Measurements from ENCODE around the gene ANO1.

ANO1 gene

DNA sequence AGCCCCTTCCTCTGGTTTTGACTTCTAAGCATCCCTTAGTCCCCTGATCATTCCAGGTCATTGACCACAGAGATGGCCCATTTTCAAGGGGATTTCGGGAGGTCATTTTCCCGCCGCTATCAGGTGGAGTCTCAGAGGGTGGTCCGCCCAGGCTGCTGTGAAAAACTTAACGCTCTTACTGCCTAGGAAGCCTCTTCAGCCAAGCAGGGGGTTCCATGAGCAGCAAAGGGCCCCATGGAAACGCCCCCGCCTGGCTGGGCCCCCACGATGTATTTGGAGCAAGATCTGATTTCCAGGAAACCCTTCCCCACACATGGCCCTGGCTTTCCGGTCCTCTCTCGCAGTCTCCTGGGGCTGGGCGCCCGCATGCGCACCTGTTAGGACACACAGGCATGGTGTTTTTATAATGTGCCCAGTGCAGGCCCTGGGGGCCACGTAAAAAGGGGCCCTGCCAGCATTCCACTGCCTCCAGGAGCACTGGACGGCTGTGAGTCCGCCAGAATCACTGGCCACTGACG, 32.5 kb downstream of the ANO1 start:
- H3K4me3 ChIP-seq (ENCODE audit: low read depth, low read length) = no peak overlapping the region
- TF ChIP-seq CTCF (IDR thresholded peaks at IDR 0.05; ENCODE audit: control insufficient read depth, extremely low read depth, insufficient read depth) = no peak
- DNase-seq (ENCODE audit: low read depth) = no peak

DNA sequence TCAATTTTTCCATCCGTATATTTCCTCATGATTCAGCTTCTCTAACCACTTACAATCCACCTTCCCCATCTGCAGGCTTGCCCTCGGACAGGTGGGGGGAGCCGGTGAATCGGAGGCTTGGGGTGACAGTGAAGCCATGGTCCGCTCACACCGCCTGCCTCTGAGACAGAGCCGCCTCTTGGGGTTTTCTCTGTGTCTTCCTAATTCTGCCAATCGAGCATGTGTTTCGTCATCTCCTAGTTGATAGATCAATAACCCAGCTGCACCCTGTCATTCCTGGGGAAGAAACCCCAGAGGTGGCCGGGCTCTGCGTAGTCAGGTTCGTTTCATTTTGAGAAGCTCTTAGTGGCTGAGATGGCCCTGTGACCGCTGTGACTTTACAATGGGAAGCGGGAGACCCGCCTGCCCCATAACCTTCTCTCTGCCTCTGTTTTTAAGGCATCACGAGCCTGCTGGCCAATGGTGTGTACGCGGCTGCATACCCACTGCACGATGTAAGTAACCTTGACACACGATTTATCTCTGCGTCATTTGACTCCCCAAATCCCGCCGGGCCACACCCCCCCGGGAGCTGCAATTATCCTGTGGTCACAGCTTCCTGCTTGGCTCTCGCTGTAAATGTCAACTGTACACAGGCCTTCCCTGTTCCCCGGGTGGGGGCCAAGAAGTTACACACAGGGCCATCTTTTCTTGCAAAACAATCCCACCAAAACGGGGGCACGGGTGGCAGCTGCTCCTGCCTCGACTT, 33.3 kb downstream of the ANO1 start:
- no peak for TF ChIP-seq CTCF (IDR thresholded peaks at IDR 0.05; ENCODE audit: control insufficient read depth, extremely low read depth, insufficient read depth)
- no peak for DNase-seq (ENCODE audit: low read depth)
- no peak overlapping the region for H3K4me3 ChIP-seq (ENCODE audit: low read depth, low read length)

GRCh38 chr11:70112017-70112434, 33.9 kb downstream of the ANO1 start:
- DNase-seq (ENCODE audit: low read depth) = no peak
- TF ChIP-seq CTCF (IDR thresholded peaks at IDR 0.05; ENCODE audit: control insufficient read depth, extremely low read depth, insufficient read depth) = no peak

GRCh38 chr11:70113801-70114200, 35.7 kb downstream of the ANO1 start:
- no peak for TF ChIP-seq CTCF (IDR thresholded peaks at IDR 0.05; ENCODE audit: control insufficient read depth, extremely low read depth, insufficient read depth)
- no peak for DNase-seq (ENCODE audit: low read depth)
- H3K4me3 ChIP-seq (ENCODE audit: low read depth, low read length) = no peak overlapping the region

More at GRCh38 chr11:70112017-70112434, 33.9 kb downstream of the ANO1 start:
- H3K4me3 ChIP-seq (ENCODE audit: low read depth, low read length) = no peak overlapping the region

- TF ChIP-seq CTCF (IDR thresholded peaks at IDR 0.05; ENCODE audit: control insufficient read depth, extremely low read depth, insufficient read depth) = no peak
These were observed 37.7 kb downstream of the ANO1 start for GRCh38 chr11:70115778-70116177.

DNA sequence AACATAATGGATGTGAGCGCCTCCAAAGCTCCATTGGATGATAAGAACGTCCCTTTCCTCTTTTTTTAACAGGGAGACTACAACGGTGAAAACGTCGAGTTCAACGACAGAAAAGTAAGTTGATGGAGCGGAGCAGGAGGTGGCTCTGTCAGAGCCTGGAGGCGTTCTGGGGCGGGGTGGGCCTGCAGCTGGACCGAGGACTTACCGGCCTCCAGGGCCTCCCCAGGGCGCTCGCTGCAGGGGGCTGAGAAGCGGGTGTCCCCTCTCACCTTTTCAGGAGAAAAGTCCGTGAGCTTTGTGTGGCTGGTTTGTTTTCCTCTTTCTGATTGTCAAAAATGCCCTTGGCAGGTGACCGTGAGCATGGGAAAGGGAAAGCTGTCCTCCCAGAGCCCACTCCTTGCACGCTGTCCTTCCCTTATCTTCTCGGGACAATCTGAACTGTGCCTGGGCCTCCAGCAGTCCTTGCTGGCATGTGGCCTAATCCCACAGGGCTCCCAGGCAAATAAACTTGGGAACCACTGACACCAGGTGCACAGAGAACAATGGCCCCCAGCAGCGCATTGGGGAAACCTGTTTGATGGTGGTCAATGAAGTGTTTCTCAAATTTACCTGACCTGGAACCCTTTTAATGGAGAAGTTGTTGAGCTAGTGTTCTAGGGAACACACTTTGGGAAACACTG, 38.4 kb downstream of the ANO1 start:
- peak; percentile 22 for DNase-seq (ENCODE audit: low read depth)
- no peak overlapping the region for H3K4me3 ChIP-seq (ENCODE audit: low read depth, low read length)
- TF ChIP-seq CTCF (IDR thresholded peaks at IDR 0.05; ENCODE audit: control insufficient read depth, extremely low read depth, insufficient read depth) = no peak

More at GRCh38 chr11:70115778-70116177, 37.7 kb downstream of the ANO1 start:
- H3K4me3 ChIP-seq (ENCODE audit: low read depth, low read length) = no peak overlapping the region
- no peak for DNase-seq (ENCODE audit: low read depth)

All from LNCaP clone FGC (cell line).